Keratinocyte (primary cell): ENCODE data around the gene PARN. TPM values are rescaled to one million over a fixed set of nuclear protein-coding genes. Genes with fewer than 3 reads are reported as not detected.

ENCODE experiments used
- DNase-seq: peaks from one replicate; pipeline ENCODE4 v3.0.0-alpha.2; 2011; ENCODE audit warnings: low read depth, missing footprints, low spot score
- FAIRE-seq: peaks from 2 replicates; lab custom pipeline; 2011; peaks lifted over from hg19 to GRCh38; lab: Jason Lieb, UNC
- H2AFZ ChIP-seq: 2 replicates; pipeline ENCODE4 v1.6.0; 2012; ENCODE audit warnings: low read length, control low read depth, inconsistent platforms; ENCODE audit not compliant: control insufficient read depth
- H3K27ac ChIP-seq: 2 replicates; pipeline ENCODE4 v1.5.1; 2011; ENCODE audit warnings: low read length; ENCODE audit not compliant: control insufficient read depth, insufficient read depth
- H3K27me3 ChIP-seq: 3 replicates; pipeline ENCODE4 v1.6.0; 2011; ENCODE audit warnings: low read length; ENCODE audit not compliant: control insufficient read depth, insufficient read depth; ENCODE audit errors: extremely low read depth
- H3K36me3 ChIP-seq, 2 experiments: 2 replicates in 1 of 2; 3 replicates in 1 of 2; pipeline ENCODE4 v1.5.1; 2011; ENCODE audit warnings: low read length in 2 of 2, mild to moderate bottlenecking in 1 of 2; ENCODE audit not compliant: control insufficient read depth in 2 of 2, insufficient read depth in 2 of 2; ENCODE audit errors: extremely low read depth in 1 of 2
- H3K4me1 ChIP-seq: 3 replicates; pipeline ENCODE4 v1.5.1; 2011; ENCODE audit warnings: low read length; ENCODE audit not compliant: control insufficient read depth, insufficient read depth; ENCODE audit errors: extremely low read depth
- H3K4me2 ChIP-seq: 3 replicates; pipeline ENCODE4 v1.6.0; 2011; ENCODE audit warnings: low read depth, low read length; ENCODE audit not compliant: control insufficient read depth, insufficient read depth; ENCODE audit errors: extremely low read depth
- H3K4me3 ChIP-seq, 3 experiments: fragments of 200-600 bp in 1 of 3; sonication (generic) in 1 of 3; 2 replicates in 2 of 3; 3 replicates in 1 of 3; pipeline ENCODE4 v1.5.1; 2011 to 2016; ENCODE audit warnings: low read length in 3 of 3, mild to moderate bottlenecking in 3 of 3, control low read depth in 2 of 3, inconsistent platforms in 1 of 3, low read depth in 1 of 3, mixed read lengths in 1 of 3, mixed run types in 1 of 3, moderate library complexity in 1 of 3; ENCODE audit not compliant: control insufficient read depth in 2 of 3, insufficient read depth in 2 of 3; ENCODE audit errors: extremely low read depth in 1 of 3
- H3K79me2 ChIP-seq: 2 replicates; pipeline ENCODE4 v1.6.0; 2012; ENCODE audit warnings: low read length; ENCODE audit not compliant: control insufficient read depth, insufficient read depth
- H3K9ac ChIP-seq: 3 replicates; pipeline ENCODE4 v1.6.0; 2011; ENCODE audit warnings: low read length; ENCODE audit not compliant: control insufficient read depth, insufficient read depth; ENCODE audit errors: extremely low read depth
- H3K9me1 ChIP-seq: 3 replicates; pipeline ENCODE4 v1.6.0; 2011; ENCODE audit warnings: low read length; ENCODE audit not compliant: control insufficient read depth, insufficient read depth; ENCODE audit errors: extremely low read depth
- H3K9me3 ChIP-seq: 2 replicates; pipeline ENCODE4 v1.5.1; 2012; ENCODE audit warnings: low read depth, low read length; ENCODE audit not compliant: control insufficient read depth
- H4K20me1 ChIP-seq: 3 replicates; pipeline ENCODE4 v1.6.0; 2011; ENCODE audit warnings: low read length; ENCODE audit not compliant: control insufficient read depth, insufficient read depth; ENCODE audit errors: extremely low read depth
- EZH2 ChIP-seq: IDR thresholded peaks from one replicate; pipeline ENCODE4 v1.6.1; 2012; ENCODE audit warnings: inconsistent platforms, mild to moderate bottlenecking, low read length, moderate library complexity
- dilution Hi-C: fragments of 300-500 bp; cut with MboI; formaldehyde crosslinking; loops from one replicate; pipeline ENCODE4 v1.7.0; 2020; ENCODE audit warnings: low sequenced_read_pairs; ENCODE audit not compliant: extremely low pct_ligation_motif_present
- polyA plus RNA-seq, 5 experiments: library from polyadenylated mRNA; depleted of rRNA in 3 of 5; stranded (reverse) in 3 of 5; stranded (forward) in 1 of 5; unstranded in 1 of 5; fragments of >200 nt; gene quantifications; 1 replicate in 1 of 5; 2 replicates in 3 of 5; 3 replicates in 1 of 5; pipeline versions ENCODE4 v1.2.1 to v1.2.3, GENCODE V29; 2011 to 2012; ENCODE audit warnings: missing spikeins in 2 of 5, low read depth in 1 of 5, low replicate concordance in 1 of 5
- TF ChIP-seq, protein P1 (sequence below), 3 experiments: IDR thresholded peaks in 1 of 3; conservative IDR thresholded peaks in 1 of 3; optimal IDR thresholded peaks in 1 of 3; 2 replicates in 2 of 3; 3 replicates in 1 of 3; pipeline versions ENCODE3 to v1.5.1; 2011; ENCODE audit warnings: low read length in 3 of 3, mild to moderate bottlenecking in 3 of 3, moderate library complexity in 2 of 3, control low read depth in 1 of 3, inconsistent platforms in 1 of 3; ENCODE audit not compliant: insufficient read depth in 2 of 3; ENCODE audit errors: extremely low read depth in 1 of 3

The PARN gene
- polyA plus RNA-seq, 1 donor (not counting 4 experiments of a cell fraction or from before 2014, with no cell fraction given), result 40.8 TPM

DNA sequence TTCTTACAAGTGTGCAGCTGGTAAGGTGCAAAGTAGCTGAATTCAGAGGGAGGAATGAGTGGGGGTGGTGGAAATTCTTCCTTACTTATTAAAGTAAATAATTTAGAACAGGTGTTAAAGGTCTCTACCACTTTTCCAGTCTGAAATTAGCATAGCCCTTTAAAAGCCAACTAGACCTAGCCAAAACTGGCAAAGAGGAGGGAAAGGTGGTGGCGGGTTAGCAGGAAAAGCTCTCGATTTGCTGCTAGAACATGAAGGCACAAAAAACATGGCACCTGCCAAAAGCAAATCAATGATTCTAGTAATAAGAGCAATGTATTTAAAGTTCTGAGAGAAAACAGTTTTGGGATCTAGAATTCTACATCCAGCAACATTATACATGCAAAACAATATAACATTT is 157.7 kb downstream of the PARN start:
- dilution Hi-C loops, result no loop called here
- no peak overlapping the region for H3K27ac ChIP-seq
- no peak overlapping the region for H3K9ac ChIP-seq
- TF ChIP-seq EZH2, result no peak
- TF ChIP-seq, protein P1, sequence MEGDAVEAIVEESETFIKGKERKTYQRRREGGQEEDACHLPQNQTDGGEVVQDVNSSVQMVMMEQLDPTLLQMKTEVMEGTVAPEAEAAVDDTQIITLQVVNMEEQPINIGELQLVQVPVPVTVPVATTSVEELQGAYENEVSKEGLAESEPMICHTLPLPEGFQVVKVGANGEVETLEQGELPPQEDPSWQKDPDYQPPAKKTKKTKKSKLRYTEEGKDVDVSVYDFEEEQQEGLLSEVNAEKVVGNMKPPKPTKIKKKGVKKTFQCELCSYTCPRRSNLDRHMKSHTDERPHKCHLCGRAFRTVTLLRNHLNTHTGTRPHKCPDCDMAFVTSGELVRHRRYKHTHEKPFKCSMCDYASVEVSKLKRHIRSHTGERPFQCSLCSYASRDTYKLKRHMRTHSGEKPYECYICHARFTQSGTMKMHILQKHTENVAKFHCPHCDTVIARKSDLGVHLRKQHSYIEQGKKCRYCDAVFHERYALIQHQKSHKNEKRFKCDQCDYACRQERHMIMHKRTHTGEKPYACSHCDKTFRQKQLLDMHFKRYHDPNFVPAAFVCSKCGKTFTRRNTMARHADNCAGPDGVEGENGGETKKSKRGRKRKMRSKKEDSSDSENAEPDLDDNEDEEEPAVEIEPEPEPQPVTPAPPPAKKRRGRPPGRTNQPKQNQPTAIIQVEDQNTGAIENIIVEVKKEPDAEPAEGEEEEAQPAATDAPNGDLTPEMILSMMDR (optimal IDR thresholded peaks at IDR 0.05 in 1 of 3, IDR thresholded peaks at IDR 0.05 in 1 of 3, conservative IDR thresholded peaks at IDR 0.05 in 1 of 3; ENCODE audit: extremely low read depth in 1 of 3, insufficient read depth in 2 of 3, low read length in 3 of 3), result no peak
- DNase-seq (no peak), FAIRE-seq (no peak)
- H3K4me2 ChIP-seq, result no peak overlapping the region
- H3K36me3 ChIP-seq, result peaks cover 0 to 3% of the 10 kb centered on the region in 2 experiments
- H3K79me2 ChIP-seq, result no peaks in the 10 kb centered on the region
- no peaks in the 10 kb centered on the region for H3K9me3 ChIP-seq
- no peaks in the 10 kb centered on the region for H3K27me3 ChIP-seq
- H4K20me1 ChIP-seq, result no peaks in the 10 kb centered on the region
- no peaks in the 10 kb centered on the region for H3K9me1 ChIP-seq
- H3K4me3 ChIP-seq, result no peak overlapping the region
- H3K4me1 ChIP-seq, result no peaks in the 10 kb centered on the region
- H2AFZ ChIP-seq, result no peak overlapping the region

DNA sequence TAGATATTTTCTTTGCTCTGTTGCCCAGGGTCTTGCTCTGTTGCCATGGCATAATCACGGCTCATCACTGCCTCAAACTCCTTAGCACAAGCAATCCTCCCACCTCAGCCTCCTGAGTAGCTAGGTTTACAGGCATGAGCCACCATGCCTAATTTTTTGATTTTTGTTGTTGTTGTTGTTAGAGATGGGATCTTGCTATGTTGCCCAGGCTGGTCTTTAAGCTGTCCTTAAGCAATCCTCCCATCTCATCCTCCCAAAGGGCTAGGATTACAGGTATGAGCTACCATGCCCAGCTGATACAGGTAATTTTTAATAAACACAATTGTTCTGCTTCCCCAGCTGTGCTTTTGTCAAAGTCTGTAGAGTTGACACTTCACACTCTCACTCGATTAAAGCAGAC is 159.3 kb downstream of the PARN start:
- TF ChIP-seq, protein P1 (optimal IDR thresholded peaks at IDR 0.05 in 1 of 3, IDR thresholded peaks at IDR 0.05 in 1 of 3, conservative IDR thresholded peaks at IDR 0.05 in 1 of 3; ENCODE audit: extremely low read depth in 1 of 3, insufficient read depth in 2 of 3, low read length in 3 of 3), result no peak
- no peak for TF ChIP-seq EZH2
- H3K9me1 ChIP-seq, result no peaks in the 10 kb centered on the region
- no peak for DNase-seq
- H2AFZ ChIP-seq, result no peak overlapping the region
- no peaks in the 10 kb centered on the region for H3K4me1 ChIP-seq
- H3K27ac ChIP-seq, result no peak overlapping the region
- H3K4me3 ChIP-seq, result no peak overlapping the region
- no peaks in the 10 kb centered on the region for H3K27me3 ChIP-seq
- H3K79me2 ChIP-seq, result no peaks in the 10 kb centered on the region
- H3K9me3 ChIP-seq, result no peaks in the 10 kb centered on the region
- H3K4me2 ChIP-seq, result no peak overlapping the region
- H3K36me3 ChIP-seq, result peaks cover 0 to 1% of the 10 kb centered on the region in 2 experiments
- H3K9ac ChIP-seq, result no peak overlapping the region
- FAIRE-seq, result no peak
- no peaks in the 10 kb centered on the region for H4K20me1 ChIP-seq
- dilution Hi-C loops, result no loop called here
